HepG2 (cell line): Measurements from ENCODE around the gene AKT3. TPM values are rescaled to one million over a fixed set of nuclear protein-coding genes. Genes with fewer than 3 reads are reported as not detected.

Experiments
- ATAC-seq: fragments of 200-7000 bp; cut with Tn5 transposase; 3 replicates; pipeline ENCODE4 v1.9.1; 2020; ENCODE audit warnings: mild to moderate bottlenecking, moderate library complexity
- BruUV-seq: library from RNA; stranded (reverse); fragments of 400-500 nt; replicated peaks from 2 replicates; lab custom pipeline; 2021; lab: Mats Ljungman, UMichigan
- CTCF ChIA-PET: fragments of 300-600 bp; formaldehyde crosslinking; extraction: SDS; loops from one replicate; lab custom pipeline; 2021; ENCODE audit warnings: low total read pairs, inconsistent platforms, low intra/inter-chr PET ratio; lab: Yijun Ruan, JAX
- POLR2A ChIA-PET: fragments of 350-600 bp; sonication (Branson Sonifier 250); formaldehyde crosslinking; loops from one replicate; lab custom pipeline; 2020; ENCODE audit warnings: antibody characterized with exemption, inconsistent platforms; lab: Yijun Ruan, JAX
- DNase-seq: peaks from one replicate; pipeline ENCODE4 v3.0.0-alpha.2; 2015; ENCODE audit warnings: low spot score
- FAIRE-seq: peaks from 3 replicates; lab custom pipeline; 2011; peaks lifted over from hg19 to GRCh38; lab: Jason Lieb, UNC
- H2AFZ ChIP-seq: one replicate; pipeline ENCODE4 v1.6.1; 2011; ENCODE audit warnings: low read length, inconsistent platforms
- H3K27ac ChIP-seq: fragments of 300-600 bp; 3 replicates; pipeline ENCODE4 v1.8.0; 2011; ENCODE audit warnings: mixed run types, mild to moderate bottlenecking, mixed read lengths, low read length, inconsistent platforms; ENCODE audit not compliant: insufficient read depth; ENCODE audit errors: extremely low read length
- H3K27me3 ChIP-seq, 2 experiments: fragments of 200-600 bp in 1 of 2; 2 replicates in 1 of 2; 3 replicates in 1 of 2; pipeline versions ENCODE4 v1.6.0 to v1.8.0; 2011; ENCODE audit warnings: low read length in 2 of 2, mild to moderate bottlenecking in 2 of 2, moderate library complexity in 2 of 2, inconsistent platforms in 1 of 2; ENCODE audit not compliant: insufficient read depth in 2 of 2, control insufficient read depth in 1 of 2
- H3K36me3 ChIP-seq, 2 experiments: fragments of 200-600 bp in 1 of 2; replicated peaks in 1 of 2; 2 replicates in 1 of 2; 3 replicates in 1 of 2; pipeline versions ENCODE4 v1.5.1 to v1.8.0; 2011; ENCODE audit warnings: low read length in 2 of 2, inconsistent platforms in 1 of 2; ENCODE audit not compliant: insufficient read depth in 2 of 2, control insufficient read depth in 1 of 2
- H3K4me1 ChIP-seq: 2 replicates; pipeline ENCODE4 v1.5.1; 2012; ENCODE audit warnings: low read length, inconsistent platforms; ENCODE audit not compliant: insufficient read depth
- H3K4me2 ChIP-seq: 2 replicates; pipeline ENCODE4 v1.6.0; 2011; ENCODE audit warnings: low read depth, low read length, inconsistent platforms
- H3K4me3 ChIP-seq, 3 experiments: fragments of 200-600 bp in 1 of 3; sonication (generic), shearing (Covaris generic) in 1 of 3; replicated peaks in 1 of 3; 2 replicates each; pipeline ENCODE4 v1.5.1; 2011 to 2016; ENCODE audit warnings: low read length in 3 of 3, inconsistent platforms in 2 of 3, low read depth in 2 of 3, mild to moderate bottlenecking in 2 of 3, control low read depth in 1 of 3, mixed read lengths in 1 of 3; ENCODE audit not compliant: insufficient read depth in 1 of 3
- H3K79me2 ChIP-seq: one replicate; pipeline ENCODE4 v1.6.1; 2011; ENCODE audit warnings: low read length, inconsistent platforms; ENCODE audit not compliant: insufficient read depth
- H3K9ac ChIP-seq: 2 replicates; pipeline ENCODE4 v1.6.0; 2011; ENCODE audit warnings: mild to moderate bottlenecking, low read depth, low read length, inconsistent platforms; ENCODE audit not compliant: insufficient read depth
- H3K9me3 ChIP-seq: 2 replicates; pipeline ENCODE4 v1.5.1; 2012; ENCODE audit warnings: mild to moderate bottlenecking, low read length
- H4K20me1 ChIP-seq: 2 replicates; pipeline ENCODE4 v1.6.0; 2011; ENCODE audit warnings: inconsistent platforms, mild to moderate bottlenecking, low read length, moderate library complexity; ENCODE audit not compliant: insufficient read depth
- HNRNPUL1 ChIP-seq: fragments of 200-400 bp; formaldehyde crosslinking; IDR thresholded peaks from 2 replicates; pipeline ENCODE4 v1.6.1; 2017; ENCODE audit warnings: low read depth, mild to moderate bottlenecking, low read length, moderate library complexity
- MIER2 ChIP-seq: IDR thresholded peaks from 2 replicates; pipeline ENCODE4 v1.6.1; 2016; ENCODE audit warnings: missing biosample characterization, missing genetic modification reagents
- RARA ChIP-seq: IDR thresholded peaks from 2 replicates; pipeline ENCODE4 v1.6.1; 2016; ENCODE audit warnings: missing genetic modification reagents, missing compliant biosample characterization
- SIX1 ChIP-seq: sonication (generic); formaldehyde crosslinking; IDR thresholded peaks from 2 replicates; pipeline ENCODE4 v1.4.0; 2020; ENCODE audit warnings: missing genetic modification reagents, borderline replicate concordance
- SRSF1 ChIP-seq: fragments of 200-400 bp; formaldehyde crosslinking; optimal IDR thresholded peaks from 2 replicates; pipeline ENCODE3; 2017; ENCODE audit warnings: mild to moderate bottlenecking, low read depth, low read length, moderate library complexity
- ZNF460 ChIP-seq: sonication (generic); formaldehyde crosslinking; IDR thresholded peaks from 2 replicates; pipeline ENCODE4 v1.5.1; 2020; ENCODE audit warnings: missing genetic modification reagents, mild to moderate bottlenecking, borderline replicate concordance
- ZNF878 ChIP-seq: sonication (generic); formaldehyde crosslinking; IDR thresholded peaks from 2 replicates; pipeline ENCODE4 v1.8.1; 2023; ENCODE audit warnings: mild to moderate bottlenecking, missing genetic modification reagents, moderate library complexity
- WGBS: methylation state at CpG from one replicate; pipeline ENCODE4 v1.1.6; 2017; ENCODE audit warnings: low lambda C conversion rate; 5-methylcytosine and 5-hydroxymethylcytosine counted together
- in situ Hi-C: cut with HindIII; loops from 2 replicates; pipeline ENCODE4 v1.10.0; 2017; ENCODE audit warnings: low pct_unique_long_range_greater_than_20kb; ENCODE audit not compliant: extremely low pct_ligation_motif_present
- intact Hi-C: fragments of 100-400 bp; cut with micrococcal nuclease; formaldehyde crosslinking; loops from one replicate; pipeline ENCODE4 v1.10.0; 2022; ENCODE audit not compliant: unreplicated experiment
- polyA plus RNA-seq, 8 experiments: library from polyadenylated mRNA; depleted of rRNA in 3 of 8; stranded (reverse) in 7 of 8; unstranded in 1 of 8; fragments of >200 nt; fragmentation: Illumina TruSeq in 4 of 8; extraction: Trizol in 4 of 8; gene quantifications; 2 replicates each; pipeline versions ENCODE4 v1.2.1 to v1.2.3, GENCODE V29; 2011 to 2016; ENCODE audit warnings: low read depth in 4 of 8, missing spikeins in 1 of 8, mixed read lengths in 1 of 8; ENCODE audit not compliant: insufficient read depth in 1 of 8
- total RNA-seq, 5 experiments: library from RNA; depleted of rRNA; stranded (reverse); fragments of >200 nt; fragmentation: Illumina TruSeq; extraction: Trizol; gene quantifications; 2 replicates each; pipeline ENCODE4 v1.2.3, GENCODE V29; 2016; ENCODE audit warnings: low read depth in 1 of 5
- TF ChIP-seq, protein P1 (sequence below): sonication (generic); formaldehyde crosslinking; IDR thresholded peaks from 2 replicates; pipeline ENCODE4 v1.5.0; 2020; ENCODE audit warnings: missing genetic modification reagents
- TF ChIP-seq, protein P2 (sequence below): sonication (generic); formaldehyde crosslinking; IDR thresholded peaks from 2 replicates; pipeline ENCODE4 v1.4.0; 2020; ENCODE audit warnings: missing genetic modification reagents, borderline replicate concordance

AKT3 gene
- total and polyA plus RNA-seq, 2 of the 13 experiments (the other 11 are each of a cell fraction or from before 2014, with no cell fraction given) = 0.07 TPM

DNA sequence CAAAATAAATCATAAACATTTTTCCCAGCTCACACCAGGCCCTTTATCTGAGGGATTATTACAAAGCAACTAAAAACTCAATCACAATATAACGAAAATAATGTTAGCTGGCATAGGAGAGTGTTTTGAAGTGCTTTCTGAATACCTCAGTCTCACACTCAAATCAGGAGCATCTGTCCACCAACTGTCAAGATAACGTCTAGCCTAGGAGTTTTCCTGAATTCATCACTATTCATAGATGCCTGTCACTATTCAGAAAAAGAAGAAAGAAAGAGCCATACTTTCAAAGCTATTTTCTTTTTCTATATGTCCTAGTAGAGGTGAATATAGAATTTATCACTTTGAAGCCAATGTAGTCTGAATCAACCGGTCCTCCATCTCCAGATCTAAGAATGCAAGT lies 127.0 kb downstream of the AKT3 start:
- no peak overlapping the region for H3K4me3 ChIP-seq
- no peak overlapping the region for H3K27ac ChIP-seq
- H4K20me1 ChIP-seq = no peaks in the 10 kb centered on the region
- no peak overlapping the region for H2AFZ ChIP-seq
- no peaks in the 10 kb centered on the region for H3K4me1 ChIP-seq
- no peaks in the 10 kb centered on the region for H3K9me3 ChIP-seq
- no peak overlapping the region for H3K9ac ChIP-seq
- intact Hi-C loops (no loop called here), in situ Hi-C loops (no loop called here)
- H3K79me2 ChIP-seq = no peaks in the 10 kb centered on the region
- no peak for ATAC-seq
- WGBS = 21% methylated on average over 3 of the region's 3 CpGs
- no peak for FAIRE-seq
- CTCF ChIA-PET = no interaction called here
- H3K4me2 ChIP-seq = no peak overlapping the region
- no TSS peak for BruUV-seq
- H3K36me3 ChIP-seq = no peaks in the 10 kb centered on the region
- POLR2A ChIA-PET = no interaction called here
- H3K27me3 ChIP-seq = no peaks in the 10 kb centered on the region
- DNase-seq = no peak
- TF ChIP-seq ZNF878 (CRISPR knock-in tag) (no peak), SIX1 (CRISPR knock-in tag) (no peak), RARA (no peak), SRSF1 (no peak), MIER2 (CRISPR knock-in tag) (no peak)
- TF ChIP-seq, protein P1, sequence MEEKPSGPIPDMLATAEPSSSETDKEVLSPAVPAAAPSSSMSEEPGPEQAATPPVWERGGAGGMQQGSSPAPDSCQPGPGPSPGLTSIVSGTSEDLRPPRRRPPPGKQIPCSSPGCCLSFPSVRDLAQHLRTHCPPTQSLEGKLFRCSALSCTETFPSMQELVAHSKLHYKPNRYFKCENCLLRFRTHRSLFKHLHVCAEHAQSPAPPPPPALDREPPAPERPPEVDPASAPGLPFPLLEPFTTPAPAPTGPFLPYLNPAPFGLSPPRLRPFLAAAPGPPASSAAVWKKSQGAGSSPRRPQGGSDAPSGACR (CRISPR knock-in tag) = no peak

DNA sequence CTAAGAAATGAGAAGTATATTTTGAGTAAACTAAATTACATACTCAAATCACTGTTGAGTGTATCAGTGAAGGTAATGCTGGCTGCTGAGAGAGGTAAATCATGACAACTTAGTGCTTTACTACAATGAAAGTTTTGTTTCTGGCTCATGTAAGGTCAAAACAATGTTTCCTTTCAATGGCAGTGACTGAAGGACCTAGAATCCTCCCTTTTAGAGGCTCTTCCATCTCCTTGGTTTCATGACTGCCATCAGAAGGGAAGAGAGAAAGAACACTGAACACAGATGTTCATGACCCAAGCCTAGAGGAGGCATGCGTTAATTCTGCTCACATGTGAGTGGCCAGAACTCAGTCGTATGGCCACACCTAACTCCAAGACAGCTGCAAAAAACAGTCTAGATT lies 130.6 kb downstream of the AKT3 start:
- Histone ChIP-seq H3K79me2 (no peaks in the 10 kb centered on the region), H3K36me3 (no peaks in the 10 kb centered on the region), H3K27ac (no peak overlapping the region), H3K4me3 (no peak overlapping the region), H4K20me1 (no peaks in the 10 kb centered on the region), H3K4me1 (no peaks in the 10 kb centered on the region), H3K27me3 (no peaks in the 10 kb centered on the region), H3K9me3 (no peaks in the 10 kb centered on the region), H3K4me2 (no peak overlapping the region), H2AFZ (no peak overlapping the region), H3K9ac (no peak overlapping the region)
- BruUV-seq = no TSS peak
- no peak for FAIRE-seq
- no peak for TF ChIP-seq HNRNPUL1
- TF ChIP-seq, protein P2, sequence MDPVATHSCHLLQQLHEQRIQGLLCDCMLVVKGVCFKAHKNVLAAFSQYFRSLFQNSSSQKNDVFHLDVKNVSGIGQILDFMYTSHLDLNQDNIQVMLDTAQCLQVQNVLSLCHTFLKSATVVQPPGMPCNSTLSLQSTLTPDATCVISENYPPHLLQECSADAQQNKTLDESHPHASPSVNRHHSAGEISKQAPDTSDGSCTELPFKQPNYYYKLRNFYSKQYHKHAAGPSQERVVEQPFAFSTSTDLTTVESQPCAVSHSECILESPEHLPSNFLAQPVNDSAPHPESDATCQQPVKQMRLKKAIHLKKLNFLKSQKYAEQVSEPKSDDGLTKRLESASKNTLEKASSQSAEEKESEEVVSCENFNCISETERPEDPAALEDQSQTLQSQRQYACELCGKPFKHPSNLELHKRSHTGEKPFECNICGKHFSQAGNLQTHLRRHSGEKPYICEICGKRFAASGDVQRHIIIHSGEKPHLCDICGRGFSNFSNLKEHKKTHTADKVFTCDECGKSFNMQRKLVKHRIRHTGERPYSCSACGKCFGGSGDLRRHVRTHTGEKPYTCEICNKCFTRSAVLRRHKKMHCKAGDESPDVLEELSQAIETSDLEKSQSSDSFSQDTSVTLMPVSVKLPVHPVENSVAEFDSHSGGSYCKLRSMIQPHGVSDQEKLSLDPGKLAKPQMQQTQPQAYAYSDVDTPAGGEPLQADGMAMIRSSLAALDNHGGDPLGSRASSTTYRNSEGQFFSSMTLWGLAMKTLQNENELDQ (CRISPR knock-in tag) = no peak
- no peak for TF ChIP-seq ZNF460
- POLR2A ChIA-PET = no interaction called here
- in situ Hi-C loops = loop anchor here (10.0 kb wide), 1 partner anchor 555 kb away; no protein-coding TSS in a partner anchor
- CTCF ChIA-PET = no interaction called here
- intact Hi-C loops = no loop called here
- WGBS = 40% methylated on average over 2 of the region's 2 CpGs
- no peak for ATAC-seq
- no peak for DNase-seq
